Occipital lobe (tissue), 2 donors: ENCODE results near the gene C10orf67. TPM values are rescaled to one million over a fixed set of nuclear protein-coding genes. Genes with fewer than 3 reads are reported as not detected.
"Not testable (repeated sequence)": the region's sequence is repeated elsewhere in the genome, so short reads cannot be mapped to it uniquely, and the experiment has no call there.

Experiments used
- DNase-seq: peaks from one replicate; lab custom pipeline; 2025; lab: John Stamatoyannopoulos, UW
- total RNA-seq: library from RNA; depleted of rRNA; stranded (reverse); fragments of >200 nt; gene quantifications from one replicate; pipeline ENCODE4 v1.2.3, GENCODE V29; 2014

C10orf67 gene
- total RNA-seq, 1 donor from 2014 or later: 0.16 TPM

GRCh38 chr10:23280419-23281043 is 64.1 kb downstream of the C10orf67 start:
- no peak for DNase-seq

- no peak for DNase-seq
These were observed 69.2 kb downstream of the C10orf67 start for GRCh38 chr10:23275355-23275754.

DNA sequence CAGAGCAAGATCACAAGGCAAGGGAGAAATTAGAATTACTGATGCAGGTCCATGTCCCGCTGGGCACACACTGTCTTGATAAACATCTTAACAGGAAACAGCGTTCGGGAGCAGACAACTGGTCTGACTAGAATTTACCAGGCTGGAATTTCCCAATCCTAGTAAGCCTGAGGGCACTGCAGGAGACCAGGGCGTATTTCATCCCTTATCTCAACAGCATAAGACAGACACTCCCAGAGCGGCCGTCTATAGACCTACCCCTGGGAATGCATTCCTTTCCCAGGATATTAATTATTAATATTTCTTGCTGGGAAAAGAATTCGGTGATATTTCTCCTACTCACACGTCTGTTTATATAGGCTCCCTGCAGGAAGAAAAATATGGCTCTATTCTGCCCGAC is 70.4 kb downstream of the C10orf67 start:
- not testable (repeated sequence) for DNase-seq

DNA sequence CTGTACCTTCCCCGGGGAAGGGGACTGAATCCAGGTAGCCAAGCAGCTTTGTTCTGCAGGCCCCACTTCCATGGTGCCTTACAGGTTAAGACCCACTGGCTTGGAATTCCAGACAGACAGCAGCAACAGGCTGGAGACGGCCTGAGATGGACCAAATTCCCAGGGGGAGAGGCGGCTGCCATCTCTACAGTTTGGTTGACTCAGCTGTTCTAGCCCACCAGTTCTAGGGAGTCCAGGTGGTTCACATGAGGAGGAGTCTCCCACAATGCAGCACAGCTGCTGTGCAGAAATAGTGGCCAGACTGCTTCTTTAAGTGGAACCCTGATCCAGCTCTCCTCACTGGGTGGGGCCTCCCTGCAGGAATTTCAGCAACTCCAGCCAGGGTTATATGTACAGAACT is 74.1 kb downstream of the C10orf67 start:
- no peak for DNase-seq

DNA sequence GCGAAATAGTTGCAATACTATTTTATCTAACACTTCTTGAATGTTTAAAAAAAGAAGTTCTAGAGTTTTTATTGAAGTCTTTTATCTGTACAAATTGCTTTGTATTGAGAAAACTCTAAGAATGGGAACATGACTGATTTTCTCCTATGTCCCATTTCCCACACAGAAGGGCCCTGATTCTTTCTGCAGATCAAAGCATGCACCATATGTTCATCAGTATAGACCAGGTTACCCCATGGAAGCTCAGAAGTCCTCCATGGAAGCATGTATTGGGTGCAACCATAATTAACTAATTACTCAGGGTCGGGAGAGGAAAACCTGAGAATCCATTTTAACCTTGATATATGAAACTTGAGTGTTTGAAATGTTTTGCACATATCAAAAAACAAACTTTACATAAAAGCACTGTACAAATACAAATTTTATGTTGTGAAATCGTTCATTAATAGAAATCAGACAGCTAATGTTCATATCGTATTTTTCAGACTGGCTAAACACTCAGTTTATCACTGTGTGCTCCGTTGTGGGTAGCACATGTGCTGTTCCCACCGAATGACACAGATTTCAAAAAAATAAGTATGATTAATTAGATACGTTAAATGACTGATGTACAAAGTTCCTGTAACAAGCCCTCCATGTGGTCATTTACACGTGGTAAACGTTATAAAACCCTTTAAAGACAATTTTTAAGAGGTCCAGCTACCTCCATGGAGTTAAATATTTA is 81.0 kb downstream of the C10orf67 start:
- no peak for DNase-seq

DNA sequence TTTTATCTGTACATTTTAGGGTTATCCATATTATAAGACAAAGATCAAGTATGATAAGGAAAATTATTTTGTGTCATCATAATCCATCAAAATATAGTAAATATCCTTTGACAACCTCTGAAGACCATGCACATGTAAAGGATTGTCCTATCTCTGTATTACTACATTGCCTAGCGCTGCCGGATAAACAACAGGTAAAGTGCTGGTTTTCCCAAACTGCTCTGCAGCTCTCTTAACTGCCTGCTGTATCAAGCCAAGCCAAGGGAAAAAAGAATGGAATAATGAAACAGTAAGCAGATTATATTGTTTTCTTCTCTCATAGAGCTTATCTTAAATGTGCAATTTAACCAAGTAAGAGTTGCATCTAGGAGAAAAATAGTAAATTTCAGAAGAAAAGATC is 81.7 kb downstream of the C10orf67 start:
- DNase-seq: no peak

DNA sequence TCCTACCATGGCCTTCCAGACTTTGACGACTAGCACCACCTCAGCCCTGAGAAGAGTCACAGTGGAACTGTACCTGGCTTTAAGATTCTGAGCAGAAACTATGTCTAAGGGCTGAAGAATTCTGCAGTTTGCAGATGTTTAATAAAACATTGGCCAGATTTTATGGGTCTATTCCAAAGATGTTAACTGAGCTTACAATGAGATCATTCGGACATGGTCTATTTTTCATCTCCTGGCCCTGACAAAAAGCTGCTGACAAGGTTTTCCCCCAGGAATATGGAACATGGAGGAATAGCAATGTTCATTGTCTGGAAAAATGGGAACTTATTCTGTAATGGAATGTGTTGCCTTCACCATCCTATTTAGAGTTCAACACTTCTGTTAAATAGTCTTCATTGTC is 86.1 kb downstream of the C10orf67 start:
- DNase-seq: no peak

GRCh38 chr10:23253780-23254179 is 90.8 kb downstream of the C10orf67 start:
- no peak for DNase-seq

DNA sequence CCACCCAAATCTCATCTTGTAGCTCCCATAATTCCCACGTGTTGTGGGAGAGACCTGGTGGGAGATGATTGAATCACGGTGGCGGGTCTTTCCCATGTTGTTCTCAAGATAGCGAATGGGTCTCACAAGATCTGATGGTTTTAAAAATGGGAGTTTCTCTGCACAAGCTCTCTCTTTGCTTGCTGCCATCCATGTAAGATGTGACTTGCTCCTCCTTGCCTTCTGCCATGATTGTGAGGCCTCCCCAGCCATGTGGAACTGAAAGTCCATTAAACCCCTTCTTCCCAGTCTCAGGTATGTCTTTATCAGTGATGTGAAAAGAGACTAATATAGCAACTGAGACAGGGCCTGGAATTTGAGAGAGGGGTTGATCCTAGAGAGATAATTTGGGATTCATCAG is 91.7 kb downstream of the C10orf67 start:
- DNase-seq: not testable (repeated sequence)

DNA sequence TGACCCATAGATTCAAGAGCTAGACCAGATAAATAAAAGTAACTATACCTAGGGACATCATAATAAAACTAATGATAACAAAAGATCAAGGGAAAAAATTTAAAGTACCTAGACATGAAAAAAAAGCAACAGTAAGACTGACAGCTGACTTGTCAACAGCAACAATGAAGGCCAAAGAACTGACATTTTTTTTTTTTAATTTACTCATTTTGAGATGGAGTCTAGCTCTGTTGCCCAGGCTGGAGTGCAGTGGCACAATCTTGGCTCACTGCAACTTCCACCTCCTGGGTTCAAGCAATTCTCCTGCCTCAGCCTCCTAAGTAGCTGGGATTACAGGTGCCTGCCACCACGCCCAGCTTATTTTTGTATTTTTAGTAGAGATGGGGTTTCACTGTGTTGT is 102.8 kb downstream of the C10orf67 start:
- DNase-seq: not testable (repeated sequence)

DNA sequence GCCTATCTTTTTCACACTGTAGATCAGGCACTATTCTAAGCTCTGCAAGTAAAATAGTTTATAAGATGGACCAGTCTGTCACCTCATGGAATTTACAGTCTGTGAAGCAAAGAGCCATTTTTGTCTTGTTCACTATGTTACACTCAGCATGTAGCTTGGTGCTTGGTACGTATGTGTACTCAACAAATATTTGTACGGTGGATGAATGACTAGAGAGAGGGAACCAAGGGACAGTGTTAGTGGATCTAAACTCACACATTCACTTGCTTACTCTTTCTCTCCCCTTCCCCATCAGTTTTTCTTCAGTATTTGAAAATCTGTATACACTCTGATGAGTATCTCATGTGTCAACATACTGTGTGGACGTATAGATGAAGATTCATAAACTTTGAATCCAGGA is 106.6 kb downstream of the C10orf67 start:
- DNase-seq: no peak

DNA sequence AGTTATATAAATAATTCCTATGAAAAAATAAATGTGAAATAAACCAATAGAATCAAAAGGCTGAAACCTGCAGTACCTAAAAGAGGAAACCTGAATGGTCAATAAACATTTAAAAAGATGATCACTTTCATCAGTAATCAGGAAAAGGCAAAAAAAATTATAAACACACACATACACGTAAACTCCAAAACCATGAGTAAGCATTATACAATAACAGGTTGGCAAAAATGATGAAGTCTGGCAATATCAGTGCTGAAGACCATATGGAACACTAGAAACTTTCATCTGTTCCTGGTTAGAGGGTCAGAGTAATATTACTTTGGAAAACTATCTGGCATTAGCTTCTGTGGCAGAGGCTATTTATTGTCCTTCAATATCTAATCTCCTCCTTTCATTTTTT is 114.0 kb downstream of the C10orf67 start:
- DNase-seq: no peak

- DNase-seq: no peak
These were observed 127.1 kb downstream of the C10orf67 start for GRCh38 chr10:23217471-23217870.

DNA sequence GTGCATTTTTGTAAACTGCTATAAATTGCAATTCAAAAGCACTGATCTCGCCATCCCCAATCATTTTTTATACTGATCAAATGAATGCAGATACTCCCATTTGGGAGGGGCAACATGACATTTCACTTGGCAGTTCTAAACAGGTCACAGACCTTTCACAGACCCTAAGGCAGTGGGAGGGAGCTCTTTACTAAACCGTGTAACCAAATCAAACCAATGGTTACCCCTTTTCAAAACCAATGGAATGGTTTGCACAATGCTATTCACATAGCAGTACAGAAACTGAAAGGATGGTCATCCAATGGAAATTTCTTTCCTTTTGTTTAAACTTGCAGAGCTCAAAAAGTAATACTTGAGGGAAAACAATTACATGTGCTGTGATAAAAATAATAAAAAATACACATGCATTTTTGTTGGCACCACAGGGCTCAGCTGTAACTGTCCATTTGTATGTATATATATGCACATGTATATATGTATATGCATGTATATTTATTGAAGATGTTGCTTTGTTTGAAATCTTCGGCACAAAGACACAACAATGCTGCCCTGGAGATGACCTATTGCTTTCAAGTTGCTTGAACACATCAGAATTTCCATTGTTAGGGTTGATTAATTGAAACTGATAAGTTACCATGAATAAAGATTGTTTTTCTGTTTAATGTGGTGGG is 138.5 kb downstream of the C10orf67 start:
- no peak for DNase-seq

DNA sequence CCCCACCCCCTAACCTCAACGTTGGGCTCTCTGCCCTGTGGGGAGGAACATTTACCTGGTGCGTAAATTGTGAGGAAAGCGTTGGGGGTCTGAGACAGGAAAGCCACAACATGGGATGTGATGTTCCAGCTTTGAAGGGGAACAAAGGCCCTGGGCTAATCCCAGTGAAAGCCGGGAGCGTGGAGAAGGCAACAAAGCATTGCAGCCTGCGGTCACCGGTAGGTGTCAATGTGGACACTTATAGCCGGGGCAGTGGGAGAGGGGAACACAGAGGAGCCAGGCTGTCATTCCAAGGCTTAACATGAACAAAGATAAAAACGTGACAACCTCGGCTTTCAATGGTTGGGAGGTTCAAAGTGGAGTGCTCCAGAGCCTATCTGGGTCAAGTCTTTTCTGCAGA is 139.8 kb downstream of the C10orf67 start:
- DNase-seq: no peak

DNA sequence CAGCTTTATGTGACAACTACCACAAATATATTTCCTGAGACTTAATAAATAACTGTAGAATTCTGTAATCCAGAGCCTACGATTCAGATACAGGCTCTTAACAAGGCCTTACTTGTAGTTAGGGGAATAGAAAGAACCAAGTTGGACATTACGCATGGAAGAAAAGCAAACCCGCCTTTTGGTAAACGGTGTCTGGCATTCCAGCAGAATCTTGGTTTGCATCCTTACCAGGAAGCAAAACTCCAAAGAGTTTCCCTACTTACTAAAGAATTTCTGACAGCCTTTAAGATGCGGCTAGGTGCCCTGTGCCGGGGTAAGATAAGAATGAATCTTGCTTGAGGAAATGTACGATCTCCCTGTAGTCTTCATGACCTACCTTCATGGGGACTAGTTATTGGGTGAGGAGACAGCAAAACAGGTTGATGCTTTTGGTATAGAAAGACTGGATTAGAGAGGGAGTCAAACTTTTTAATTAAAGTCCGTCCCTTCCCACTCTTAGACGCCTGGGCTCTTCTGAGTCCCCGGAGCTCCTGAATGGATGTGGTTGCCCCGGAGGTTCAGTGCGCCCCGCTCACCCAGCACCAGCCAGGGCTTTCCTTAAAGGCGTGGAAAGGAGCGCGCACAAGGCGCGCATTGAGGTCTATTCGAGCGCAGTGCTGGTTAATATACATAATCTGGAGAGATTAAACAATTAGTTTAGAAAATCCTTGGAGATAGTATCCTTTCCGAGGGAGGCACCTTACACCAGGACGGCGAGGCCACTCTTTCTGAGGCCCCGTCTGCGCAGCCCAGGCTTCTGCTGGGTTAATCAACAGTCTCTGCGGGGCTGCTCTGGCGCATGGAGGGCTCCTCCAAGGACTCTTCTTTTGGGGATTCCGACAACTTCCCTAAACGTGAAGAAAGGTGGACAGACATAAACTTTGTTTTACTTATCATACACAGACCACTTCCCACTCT is 140.9 kb downstream of the C10orf67 start:
- DNase-seq: no peak

DNA sequence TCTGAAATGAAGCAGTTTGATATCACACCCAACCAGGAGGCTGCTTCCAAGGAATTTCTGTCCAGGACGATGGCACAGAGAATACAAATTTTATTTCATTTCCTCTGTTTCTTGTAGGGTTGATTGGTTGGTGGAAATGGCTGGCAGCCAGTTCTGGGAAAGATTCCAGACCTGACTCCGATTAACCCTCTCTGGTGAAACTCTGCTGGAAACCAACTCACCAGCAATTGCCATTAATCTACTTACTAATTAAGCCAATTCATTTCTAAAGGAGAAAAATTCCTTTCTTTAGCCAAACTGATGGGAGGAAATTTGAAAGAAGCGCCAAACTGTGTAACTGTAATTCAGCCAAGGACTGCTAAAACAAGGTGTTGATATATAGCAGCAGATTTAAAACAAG is 141.8 kb downstream of the C10orf67 start:
- DNase-seq: no peak

DNA sequence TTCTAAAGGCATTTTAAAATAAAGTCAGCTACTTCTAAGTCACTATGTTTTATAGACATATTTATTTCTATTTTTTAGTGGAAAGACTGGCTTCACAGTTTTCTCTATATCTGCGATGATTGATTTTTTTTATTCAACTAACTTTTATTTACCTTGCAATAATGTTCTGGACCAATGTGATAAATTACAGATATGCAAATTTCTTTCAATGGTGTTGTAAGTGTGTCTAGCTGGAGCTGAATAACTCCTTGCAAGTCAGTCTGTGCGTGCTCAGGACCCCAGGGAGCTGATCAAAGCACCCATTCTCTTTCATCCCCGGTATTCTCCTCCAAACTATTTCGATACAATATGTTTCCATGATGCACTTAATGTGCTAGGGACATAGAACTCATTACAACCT is 142.8 kb downstream of the C10orf67 start:
- DNase-seq: no peak

GRCh38 chr10:23200997-23201652 is 143.5 kb downstream of the C10orf67 start:
- DNase-seq: no peak

DNA sequence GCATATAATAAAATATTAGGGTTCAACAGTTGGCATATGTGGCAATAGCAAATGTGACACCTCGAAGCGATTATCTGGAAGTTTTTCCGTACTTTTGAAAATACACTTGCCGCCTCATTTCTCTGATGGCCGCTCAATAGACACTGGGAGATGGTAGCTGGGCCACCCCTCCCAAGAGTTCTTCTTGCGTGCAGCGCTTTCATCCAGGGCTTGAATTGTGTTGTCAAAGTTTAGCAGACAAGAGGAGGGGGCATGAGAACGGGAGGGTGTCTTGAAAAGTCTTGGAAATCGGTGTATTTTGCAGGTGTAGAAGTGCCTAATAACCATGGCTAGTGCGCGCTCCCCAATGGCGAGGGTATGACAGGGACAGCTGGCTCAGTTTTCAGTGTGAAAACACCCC is 144.0 kb downstream of the C10orf67 start:
- DNase-seq: no peak
